NCI-H187 treated with DMSO at 0.1 percent for 48 hours (cell line): Measurements from ENCODE around the gene DLGAP4.

ENCODE experiments used
- DNase-seq: peaks from one replicate; lab custom pipeline; 2025; lab: John Stamatoyannopoulos, UW

Gene DLGAP4

GRCh38 chr20:36275011-36275410, 31.1 kb upstream of the DLGAP4 start:
- no peak for DNase-seq

- DNase-seq: no peak
Observed at GRCh38 chr20:36275441-36276189, 30.5 kb upstream of the DLGAP4 start.

- DNase-seq: no peak
Observed at GRCh38 chr20:36277546-36277945, 28.6 kb upstream of the DLGAP4 start.

GRCh38 chr20:36279362-36279761, 26.8 kb upstream of the DLGAP4 start:
- no peak for DNase-seq

GRCh38 chr20:36279776-36280175, 26.4 kb upstream of the DLGAP4 start:
- DNase-seq: no peak

- no peak for DNase-seq
Observed at GRCh38 chr20:36281785-36282380, 24.3 kb upstream of the DLGAP4 start.

- DNase-seq: no peak
Observed at GRCh38 chr20:36284751-36285150, 21.4 kb upstream of the DLGAP4 start.

GRCh38 chr20:36285746-36286447, 20.2 kb upstream of the DLGAP4 start:
- no peak for DNase-seq

GRCh38 chr20:36297656-36298055, 8.5 kb upstream of the DLGAP4 start:
- DNase-seq: no peak

- no peak for DNase-seq
Observed at GRCh38 chr20:36298061-36298460, 8.1 kb upstream of the DLGAP4 start.

GRCh38 chr20:36298795-36299339, 7.3 kb upstream of the DLGAP4 start:
- DNase-seq: no peak

- no peak for DNase-seq
Observed at GRCh38 chr20:36299459-36299858, 6.7 kb upstream of the DLGAP4 start.

- DNase-seq: no peak
Observed at GRCh38 chr20:36301359-36302119, 4.6 kb upstream of the DLGAP4 start.

GRCh38 chr20:36303020-36303595, 3.0 kb upstream of the DLGAP4 start:
- DNase-seq: no peak

GRCh38 chr20:36303831-36304230, 2.3 kb upstream of the DLGAP4 start:
- DNase-seq: no peak

- no peak for DNase-seq
Observed at GRCh38 chr20:36304786-36305495, 1.2 kb upstream of the DLGAP4 start.

GRCh38 chr20:36306553-36307411, 643 bp downstream of the DLGAP4 start:
- DNase-seq: no peak

- no peak for DNase-seq
Observed at GRCh38 chr20:36307412-36308325, 1.5 kb downstream of the DLGAP4 start.

GRCh38 chr20:36308353-36308752, 2.2 kb downstream of the DLGAP4 start:
- DNase-seq: no peak
